Measurements from ENCODE around the gene PLEKHM3.

Gene PLEKHM3

DNA sequence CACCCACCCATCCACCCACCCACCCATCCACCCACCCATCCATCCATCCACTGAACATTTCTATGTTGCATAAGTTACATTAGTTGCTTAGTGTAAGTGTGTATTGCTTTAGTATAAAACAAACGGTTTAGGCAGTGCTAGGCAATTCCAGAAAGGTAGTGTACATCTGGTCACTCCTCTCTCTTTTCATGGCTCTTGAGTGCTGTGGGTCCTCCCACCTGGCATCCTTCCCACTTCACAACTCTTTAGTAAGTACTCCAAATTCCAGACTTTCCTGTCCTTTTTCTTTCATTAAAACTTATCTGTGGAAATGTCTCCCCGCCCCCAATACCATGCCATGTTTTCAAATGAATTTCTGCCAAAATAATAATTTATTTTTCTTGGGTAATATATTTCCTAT lies 122.5 kb downstream of the PLEKHM3 start:
- in situ Hi-C loops (cut with HindIII; ENCODE audit: low pct_ligation_motif_present, low sequenced_read_pairs), result no loop called here
- Histone ChIP-seq H3K27ac (no peak overlapping the region), H3K36me3 (replicated peaks) (no peaks in the 10 kb centered on the region), H3K27me3 (replicated peaks) (no peaks in the 10 kb centered on the region), H3K4me3 (ENCODE audit: low read depth, low read length) (no peak overlapping the region)
- no peak for DNase-seq
- TF ChIP-seq, protein P1, sequence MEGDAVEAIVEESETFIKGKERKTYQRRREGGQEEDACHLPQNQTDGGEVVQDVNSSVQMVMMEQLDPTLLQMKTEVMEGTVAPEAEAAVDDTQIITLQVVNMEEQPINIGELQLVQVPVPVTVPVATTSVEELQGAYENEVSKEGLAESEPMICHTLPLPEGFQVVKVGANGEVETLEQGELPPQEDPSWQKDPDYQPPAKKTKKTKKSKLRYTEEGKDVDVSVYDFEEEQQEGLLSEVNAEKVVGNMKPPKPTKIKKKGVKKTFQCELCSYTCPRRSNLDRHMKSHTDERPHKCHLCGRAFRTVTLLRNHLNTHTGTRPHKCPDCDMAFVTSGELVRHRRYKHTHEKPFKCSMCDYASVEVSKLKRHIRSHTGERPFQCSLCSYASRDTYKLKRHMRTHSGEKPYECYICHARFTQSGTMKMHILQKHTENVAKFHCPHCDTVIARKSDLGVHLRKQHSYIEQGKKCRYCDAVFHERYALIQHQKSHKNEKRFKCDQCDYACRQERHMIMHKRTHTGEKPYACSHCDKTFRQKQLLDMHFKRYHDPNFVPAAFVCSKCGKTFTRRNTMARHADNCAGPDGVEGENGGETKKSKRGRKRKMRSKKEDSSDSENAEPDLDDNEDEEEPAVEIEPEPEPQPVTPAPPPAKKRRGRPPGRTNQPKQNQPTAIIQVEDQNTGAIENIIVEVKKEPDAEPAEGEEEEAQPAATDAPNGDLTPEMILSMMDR (IDR thresholded peaks at IDR 0.05; ENCODE audit: low read depth, low read length, missing control alignments), result no peak

DNA sequence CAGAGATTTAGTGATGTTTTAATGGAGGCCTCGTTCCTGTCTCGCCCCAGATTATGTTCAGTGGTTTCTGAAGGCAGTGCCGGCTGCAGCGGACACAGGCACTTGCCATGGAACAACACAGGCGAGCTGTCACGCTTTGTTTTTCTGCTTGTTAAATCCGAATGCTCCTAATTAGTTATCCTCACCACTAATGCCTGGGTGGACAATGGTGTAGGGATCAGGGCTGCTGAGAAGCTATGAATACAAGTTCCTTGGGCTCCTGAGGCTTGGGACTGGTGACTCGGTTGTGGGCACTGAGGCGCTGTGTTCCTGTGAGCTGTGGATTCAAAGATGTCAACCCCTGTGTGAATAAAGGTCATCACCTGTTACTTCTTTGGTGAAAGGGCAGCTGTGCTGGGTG lies 123.5 kb downstream of the PLEKHM3 start:
- no peak overlapping the region for H3K4me3 ChIP-seq (ENCODE audit: low read depth, low read length)
- no peak for DNase-seq
- no peaks in the 10 kb centered on the region for H3K27me3 ChIP-seq (replicated peaks)
- no peaks in the 10 kb centered on the region for H3K36me3 ChIP-seq (replicated peaks)
- H3K27ac ChIP-seq, result no peak overlapping the region
- TF ChIP-seq, protein P1 (IDR thresholded peaks at IDR 0.05; ENCODE audit: low read depth, low read length, missing control alignments), result no peak
- in situ Hi-C loops (cut with HindIII; ENCODE audit: low pct_ligation_motif_present, low sequenced_read_pairs), result no loop called here

DNA sequence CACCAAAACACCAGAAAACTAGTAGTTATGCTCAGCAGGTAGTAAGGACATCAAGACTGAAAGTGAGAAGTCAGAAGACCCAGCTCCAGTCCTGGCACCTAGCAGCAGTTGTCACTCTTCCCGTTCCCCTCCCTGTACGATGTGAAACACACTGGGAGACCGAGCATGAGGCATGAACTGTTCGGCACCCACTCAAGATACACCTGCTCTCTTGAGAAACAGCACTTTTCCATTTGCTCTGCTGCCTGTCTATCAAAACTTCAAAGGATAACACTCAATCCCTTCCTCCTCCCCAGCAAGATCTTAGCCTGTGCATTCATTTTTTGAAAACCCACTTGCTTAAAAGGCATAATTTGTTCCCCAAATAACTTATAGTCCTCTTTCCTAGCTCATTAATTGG lies 123.9 kb downstream of the PLEKHM3 start:
- Histone ChIP-seq H3K27me3 (replicated peaks) (no peaks in the 10 kb centered on the region), H3K4me3 (ENCODE audit: low read depth, low read length) (no peak overlapping the region), H3K27ac (no peak overlapping the region), H3K36me3 (replicated peaks) (no peaks in the 10 kb centered on the region)
- no peak for DNase-seq
- in situ Hi-C loops (cut with HindIII; ENCODE audit: low pct_ligation_motif_present, low sequenced_read_pairs), result no loop called here
- TF ChIP-seq, protein P1 (IDR thresholded peaks at IDR 0.05; ENCODE audit: low read depth, low read length, missing control alignments), result no peak

DNA sequence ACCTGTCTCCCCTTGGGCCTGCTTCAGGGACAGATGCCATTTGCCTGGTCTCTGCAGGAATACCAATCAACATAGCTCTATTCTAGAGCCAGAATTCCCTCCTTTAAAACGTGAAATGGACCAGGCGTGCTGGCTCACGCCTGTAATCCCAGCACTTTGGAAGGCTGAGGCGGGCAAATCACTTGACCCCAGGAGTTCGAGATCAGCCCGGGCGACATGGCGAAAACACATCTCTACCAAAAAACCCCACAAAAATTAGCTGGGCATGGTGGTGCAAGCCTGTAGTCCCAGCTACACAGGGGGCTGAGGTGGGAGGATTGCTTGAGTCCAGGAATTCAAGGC lies 127.0 kb downstream of the PLEKHM3 start:
- Histone ChIP-seq H3K27ac (no peak overlapping the region), H3K36me3 (replicated peaks) (no peaks in the 10 kb centered on the region), H3K27me3 (replicated peaks) (no peaks in the 10 kb centered on the region), H3K4me3 (ENCODE audit: low read depth, low read length) (no peak overlapping the region)
- TF ChIP-seq, protein P1 (IDR thresholded peaks at IDR 0.05; ENCODE audit: low read depth, low read length, missing control alignments), result no peak
- DNase-seq, result no peak
- in situ Hi-C loops (cut with HindIII; ENCODE audit: low pct_ligation_motif_present, low sequenced_read_pairs), result no loop called here

DNA sequence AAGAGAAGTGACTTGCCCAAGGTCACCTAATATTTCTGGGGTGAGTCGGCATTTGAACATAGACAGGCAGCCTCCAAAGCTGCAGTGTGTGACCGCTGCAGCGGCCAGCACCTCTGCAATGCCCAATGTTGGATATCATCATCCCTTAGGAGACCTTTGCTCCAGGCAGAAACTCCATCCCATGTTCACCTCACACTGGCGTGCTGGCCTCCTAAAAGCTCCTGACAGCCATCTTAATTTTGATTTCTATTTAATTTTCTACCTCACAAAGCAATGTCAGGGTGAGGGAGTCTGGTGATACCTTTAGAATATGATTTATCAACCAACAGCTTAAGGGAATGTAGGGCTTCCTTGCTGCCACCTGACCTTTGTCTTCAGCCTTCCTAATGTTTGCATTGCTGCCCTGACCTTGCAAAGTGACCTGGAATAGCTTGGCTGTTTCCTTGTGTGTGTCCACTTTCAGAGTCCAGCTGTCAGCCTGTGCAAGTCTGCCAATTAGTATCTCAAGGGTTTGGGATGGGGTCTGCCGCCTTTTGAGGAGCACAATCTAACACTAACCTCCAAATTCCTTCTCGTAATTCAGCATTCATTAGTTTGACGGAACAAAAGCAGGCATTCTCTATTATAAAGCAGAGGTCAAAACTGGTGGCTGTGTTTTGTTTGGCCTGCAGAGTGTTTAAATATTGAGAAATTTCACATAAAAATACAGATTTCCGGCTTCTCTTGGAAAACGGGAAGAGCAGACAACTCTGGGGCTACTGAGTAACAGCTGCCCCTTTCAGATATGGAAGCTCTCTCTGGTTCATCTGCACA lies 127.6 kb downstream of the PLEKHM3 start:
- no peak for DNase-seq
- TF ChIP-seq, protein P1 (IDR thresholded peaks at IDR 0.05; ENCODE audit: low read depth, low read length, missing control alignments), result no peak
- H3K36me3 ChIP-seq (replicated peaks), result no peaks in the 10 kb centered on the region
- H3K27ac ChIP-seq, result no peak overlapping the region
- no peak overlapping the region for H3K4me3 ChIP-seq (ENCODE audit: low read depth, low read length)
- H3K27me3 ChIP-seq (replicated peaks), result no peaks in the 10 kb centered on the region
- in situ Hi-C loops (cut with HindIII; ENCODE audit: low pct_ligation_motif_present, low sequenced_read_pairs), result no loop called here

Measured in brain microvascular endothelial cell (primary cell).